ENCODE results near the gene SLC40A1. TPM values are rescaled to one million over a fixed set of nuclear protein-coding genes. Genes with fewer than 3 reads are reported as not detected.

The SLC40A1 gene
- total and polyA plus RNA-seq, 2 donors (not counting 3 experiments of a cell fraction or from before 2014, with no cell fraction given), result 8.5 to 15.1 TPM

DNA sequence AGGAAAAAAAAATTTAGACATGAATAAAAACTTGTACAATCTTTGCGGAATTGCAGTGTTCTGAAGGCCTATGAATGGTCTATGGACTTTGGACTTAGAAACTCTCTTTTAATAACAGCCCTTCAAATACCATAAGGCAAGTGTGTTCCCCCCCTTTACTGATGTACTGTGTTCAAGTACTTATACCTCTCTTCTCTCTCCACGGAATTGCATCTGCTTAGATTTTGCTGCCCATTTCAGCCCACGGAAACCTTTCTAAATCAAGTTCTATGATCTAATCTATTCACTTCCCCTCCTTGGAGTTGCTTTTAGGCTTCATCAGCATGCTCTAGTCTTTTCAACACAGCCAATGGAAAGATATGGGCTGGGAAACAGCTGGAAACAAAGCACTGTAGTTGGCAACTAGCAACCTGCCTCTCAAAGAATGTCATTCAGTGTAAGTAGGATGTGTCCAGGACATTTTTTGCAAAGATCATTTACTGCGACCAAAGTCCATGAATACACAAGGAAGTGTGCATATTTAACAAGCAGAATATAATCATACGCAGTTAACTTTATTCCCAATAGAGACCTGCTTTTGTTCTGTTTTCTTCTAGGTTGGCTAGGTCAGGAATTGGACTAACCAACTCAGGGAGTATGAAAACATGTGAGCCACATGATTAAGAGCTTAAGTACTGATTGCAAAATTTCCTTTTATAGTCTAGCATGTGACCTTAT, 58.0 kb downstream of the SLC40A1 start:
- no peak overlapping the region for H3K4me3 ChIP-seq (replicated peaks in 1 of 3; ENCODE audit: insufficient read depth in 1 of 3, low read depth in 1 of 3, low read length in 3 of 3)
- no peaks in the 10 kb centered on the region for H3K9me3 ChIP-seq (replicated peaks; ENCODE audit: control insufficient read depth, insufficient read depth, low read length)
- no peak overlapping the region for H3K4me2 ChIP-seq (ENCODE audit: insufficient read depth, low read length)
- no peaks in the 10 kb centered on the region for H3K27me3 ChIP-seq (ENCODE audit: control insufficient read depth in 2 of 2, insufficient read depth in 2 of 2, low read length in 2 of 2)
- CTCF ChIA-PET, result no interaction called here
- intact Hi-C loops (cut with micrococcal nuclease), result no loop called here
- H3K36me3 ChIP-seq (ENCODE audit: control insufficient read depth in 2 of 2, extremely low read depth in 1 of 2, insufficient read depth in 2 of 2, low read length in 2 of 2), result no peaks in the 10 kb centered on the region
- no peaks in the 10 kb centered on the region for H3K79me2 ChIP-seq (ENCODE audit: control insufficient read depth, insufficient read depth, low read length)
- H3K27ac ChIP-seq (ENCODE audit: insufficient read depth, low read depth, low read length), result no peak overlapping the region
- no peaks in the 10 kb centered on the region for H4K20me1 ChIP-seq (replicated peaks; ENCODE audit: control insufficient read depth, extremely low read depth, insufficient read depth, low read length)
- POLR2A ChIA-PET, result no interaction called here
- FAIRE-seq (peak; percentile 67), DNase-seq (ENCODE audit: low read depth, low spot score) (no peak)
- H3K4me1 ChIP-seq (ENCODE audit: control insufficient read depth, extremely low read depth, insufficient read depth, low read length), result no peaks in the 10 kb centered on the region
- H3K9ac ChIP-seq (replicated peaks; ENCODE audit: extremely low read depth, insufficient read depth, low read length), result no peak overlapping the region
- TF ChIP-seq, protein P1, sequence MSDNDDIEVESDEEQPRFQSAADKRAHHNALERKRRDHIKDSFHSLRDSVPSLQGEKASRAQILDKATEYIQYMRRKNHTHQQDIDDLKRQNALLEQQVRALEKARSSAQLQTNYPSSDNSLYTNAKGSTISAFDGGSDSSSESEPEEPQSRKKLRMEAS (IDR thresholded peaks at IDR 0.05; ENCODE audit: insufficient read depth, insufficient read length), result no peak
- TF ChIP-seq EZH2 (IDR thresholded peaks at IDR 0.05; ENCODE audit: borderline replicate concordance, low read depth, low read length, severe bottlenecking) (no peak), CTCF (IDR thresholded peaks at IDR 0.05; ENCODE audit: extremely low read depth in 1 of 2, insufficient read depth in 1 of 2, low read depth in 1 of 2, low read length in 2 of 2) (no peak), POLR2A (IDR thresholded peaks at IDR 0.05; ENCODE audit: low read depth, low read length) (no peak), GATA2 (IDR thresholded peaks at IDR 0.05; ENCODE audit: insufficient read depth, insufficient read length, low read depth, low read length) (no peak)
- peak overlapping the region; percentile 19 for H2AFZ ChIP-seq (ENCODE audit: low read depth, low read length)
- H3K9me1 ChIP-seq (replicated peaks; ENCODE audit: control insufficient read depth, extremely low read depth, insufficient read depth, low read length), result no peaks in the 10 kb centered on the region
- BruUV-seq (replicated peaks), result no TSS peak
- dilution Hi-C loops (cut with MboI; ENCODE audit: extremely low pct_ligation_motif_present, low sequenced_read_pairs), result no loop called here
